H1 (cell line): ENCODE results near the gene ZNF687. TPM values are rescaled to one million over a fixed set of nuclear protein-coding genes. Genes with fewer than 3 reads are reported as not detected.

Experiments used
- CTCF ChIA-PET: fragments of 300-600 bp; sonication (Branson Sonifier 250); formaldehyde crosslinking; loops from one replicate; lab custom pipeline; 2021; ENCODE audit not compliant: partially characterized antibody; lab: Charles Lee
- POLR2A ChIA-PET: fragments of 300-600 bp; sonication (Branson Sonifier 250); formaldehyde crosslinking; loops from one replicate; lab custom pipeline; 2021; ENCODE audit warnings: inconsistent platforms; ENCODE audit not compliant: partially characterized antibody; lab: Charles Lee
- DNase-seq, 2 experiments: peaks; one replicate each; pipeline versions ENCODE4 v3.0.0 to v3.0.0-alpha.2; 2010 to 2022; ENCODE audit warnings: low spot score in 2 of 2, low read depth in 1 of 2, mixed read lengths in 1 of 2
- FAIRE-seq: peaks from 2 replicates; lab custom pipeline; 2011; peaks lifted over from hg19 to GRCh38; lab: Jason Lieb, UNC
- H2AFZ ChIP-seq: 2 replicates; pipeline ENCODE4 v1.8.1; 2012; ENCODE audit warnings: low read length, inconsistent platforms
- H2AK5ac ChIP-seq: 2 replicates; pipeline ENCODE4 v1.6.1; 2013; ENCODE audit warnings: low read depth, low read length
- H2BK120ac ChIP-seq: replicated peaks from 2 replicates; pipeline ENCODE3; 2013; ENCODE audit warnings: low read depth, low read length, inconsistent platforms
- H2BK12ac ChIP-seq: 2 replicates; pipeline ENCODE4 v1.6.1; 2013; ENCODE audit warnings: low read depth, low read length
- H2BK15ac ChIP-seq: 2 replicates; pipeline ENCODE4 v1.6.1; 2013; ENCODE audit warnings: low read length
- H2BK20ac ChIP-seq: 2 replicates; pipeline ENCODE4 v1.6.1; 2013; ENCODE audit warnings: low read length
- H2BK5ac ChIP-seq: 2 replicates; pipeline ENCODE4 v1.6.1; 2013; ENCODE audit warnings: low read depth, low read length
- H3K14ac ChIP-seq: 2 replicates; pipeline ENCODE4 v1.6.1; 2013; ENCODE audit warnings: inconsistent platforms; ENCODE audit not compliant: insufficient read length
- H3K18ac ChIP-seq: 2 replicates; pipeline ENCODE4 v1.6.1; 2013; ENCODE audit warnings: low read length; ENCODE audit errors: extremely low read depth
- H3K23ac ChIP-seq: 2 replicates; pipeline ENCODE4 v1.6.1; 2013; ENCODE audit warnings: inconsistent platforms; ENCODE audit not compliant: insufficient read length
- H3K23me2 ChIP-seq: 2 replicates; pipeline ENCODE4 v1.6.1; 2013; ENCODE audit warnings: low read depth, low read length
- H3K27ac ChIP-seq: 2 replicates; pipeline ENCODE4 v1.6.1; 2011; ENCODE audit warnings: low read depth, low read length, inconsistent platforms
- H3K27me3 ChIP-seq, 4 experiments: replicated peaks in 1 of 4; 1 replicate in 1 of 4; 2 replicates in 3 of 4; pipeline versions ENCODE4 v1.6.1 to v1.8.1; 2011 to 2013; ENCODE audit warnings: low read length in 3 of 4, mild to moderate bottlenecking in 3 of 4, inconsistent platforms in 2 of 4, mixed read lengths in 2 of 4, moderate library complexity in 1 of 4; ENCODE audit not compliant: control insufficient read depth in 3 of 4, insufficient read depth in 3 of 4; ENCODE audit errors: extremely low read depth in 1 of 4
- H3K36me3 ChIP-seq, 4 experiments: 2 replicates each; pipeline versions ENCODE4 v1.6.1 to v1.8.1; 2011 to 2013; ENCODE audit warnings: mild to moderate bottlenecking in 4 of 4, low read length in 3 of 4, moderate library complexity in 2 of 4, control low read depth in 1 of 4, inconsistent platforms in 1 of 4; ENCODE audit not compliant: insufficient read depth in 4 of 4, control insufficient read depth in 2 of 4
- H3K4ac ChIP-seq: replicated peaks from 2 replicates; pipeline ENCODE3; 2013; ENCODE audit warnings: low read length, low read depth, mixed read lengths, inconsistent platforms; ENCODE audit not compliant: insufficient read length
- H3K4me1 ChIP-seq, 4 experiments: replicated peaks in 1 of 4; 1 replicate in 1 of 4; 2 replicates in 3 of 4; pipeline versions ENCODE4 v1.6.1 to v1.8.1; 2011 to 2013; ENCODE audit warnings: low read length in 3 of 4, inconsistent platforms in 2 of 4, mixed read lengths in 1 of 4; ENCODE audit not compliant: insufficient read depth in 4 of 4, control insufficient read depth in 3 of 4
- H3K4me2 ChIP-seq, 2 experiments: 2 replicates each; pipeline versions ENCODE4 v1.6.1 to v1.8.1; 2011 to 2013; ENCODE audit warnings: low read depth in 2 of 2, low read length in 2 of 2, control low read depth in 1 of 2, inconsistent platforms in 1 of 2, mild to moderate bottlenecking in 1 of 2; ENCODE audit not compliant: insufficient read depth in 1 of 2
- H3K4me3 ChIP-seq, 4 experiments: fragments of 200-600, 300-600 bp in 1 of 4; sonication (generic), shearing (Covaris generic), sonication (Bioruptor Twin) in 1 of 4; 2 replicates each; pipeline versions ENCODE4 v1.5.1 to v1.8.1; 2011 to 2016; ENCODE audit warnings: low read length in 4 of 4, low read depth in 3 of 4, control low read depth in 2 of 4, inconsistent platforms in 2 of 4, mild to moderate bottlenecking in 2 of 4, mixed read lengths in 1 of 4, moderate library complexity in 1 of 4; ENCODE audit not compliant: insufficient read depth in 2 of 4; ENCODE audit errors: extremely low read depth in 1 of 4
- H3K56ac ChIP-seq: replicated peaks from 2 replicates; pipeline ENCODE3; 2013; ENCODE audit warnings: low read depth, mild to moderate bottlenecking, mixed read lengths, low read length, inconsistent platforms; ENCODE audit not compliant: insufficient read length
- H3K79me1 ChIP-seq: 2 replicates; pipeline ENCODE4 v1.6.1; 2013; ENCODE audit warnings: low read depth, low read length, control low read depth
- H3K79me2 ChIP-seq, 2 experiments: 2 replicates each; pipeline versions ENCODE4 v1.6.1 to v1.8.1; 2012 to 2013; ENCODE audit warnings: low read length in 2 of 2, mild to moderate bottlenecking in 2 of 2, inconsistent platforms in 1 of 2; ENCODE audit not compliant: insufficient read depth in 2 of 2, control insufficient read depth in 1 of 2
- H3K9ac ChIP-seq, 4 experiments: replicated peaks in 1 of 4; 1 replicate in 1 of 4; 2 replicates in 3 of 4; pipeline versions ENCODE4 v1.6.1 to v1.8.1; 2011 to 2013; ENCODE audit warnings: low read depth in 3 of 4, low read length in 3 of 4, control low read depth in 2 of 4, mild to moderate bottlenecking in 2 of 4, moderate library complexity in 2 of 4, inconsistent platforms in 1 of 4; ENCODE audit errors: extremely low read depth in 1 of 4
- H3K9me3 ChIP-seq, 2 experiments: 2 replicates each; pipeline versions ENCODE4 v1.6.1 to v1.8.1; 2012 to 2013; ENCODE audit warnings: mild to moderate bottlenecking in 2 of 2, moderate library complexity in 2 of 2, control low read depth in 1 of 2, inconsistent platforms in 1 of 2, low read depth in 1 of 2, low read length in 1 of 2, mixed read lengths in 1 of 2; ENCODE audit not compliant: insufficient read depth in 2 of 2
- H4K20me1 ChIP-seq, 2 experiments: replicated peaks in 1 of 2; 2 replicates each; pipeline versions ENCODE3 to v1.8.1; 2011 to 2013; ENCODE audit warnings: inconsistent platforms in 2 of 2, low read length in 2 of 2, mild to moderate bottlenecking in 1 of 2; ENCODE audit not compliant: insufficient read depth in 2 of 2, control insufficient read depth in 1 of 2
- H4K5ac ChIP-seq: 2 replicates; pipeline ENCODE4 v1.6.1; 2013; ENCODE audit warnings: low read length, low read depth, mixed read lengths, inconsistent platforms; ENCODE audit not compliant: insufficient read length
- H4K8ac ChIP-seq: 2 replicates; pipeline ENCODE4 v1.8.0; 2013; ENCODE audit warnings: mild to moderate bottlenecking, moderate library complexity, low read length, inconsistent platforms; ENCODE audit not compliant: insufficient read depth; ENCODE audit errors: extremely low read depth
- H4K91ac ChIP-seq: replicated peaks from 2 replicates; pipeline ENCODE3; 2013; ENCODE audit warnings: low read length, mixed read lengths, inconsistent platforms; ENCODE audit not compliant: insufficient read length
- CTCF ChIP-seq, 3 experiments: IDR thresholded peaks; 1 replicate in 2 of 3; 2 replicates in 1 of 3; pipeline versions ENCODE4 v1.5.1 to v1.6.1; 2011; ENCODE audit warnings: low read length in 3 of 3, mild to moderate bottlenecking in 3 of 3, inconsistent platforms in 2 of 3, low read depth in 1 of 3, moderate library complexity in 1 of 3; ENCODE audit not compliant: insufficient read depth in 1 of 3; ENCODE audit errors: control extremely low read depth in 1 of 3
- MAFK ChIP-seq: IDR thresholded peaks from 2 replicates; pipeline ENCODE4 v1.6.1; 2012; ENCODE audit warnings: low read depth, mild to moderate bottlenecking, improper control_type of control experiment, low read length
- WGBS, 2 experiments: shearing (Covaris generic) in 1 of 2; methylation state at CpG; one replicate each; pipeline versions ENCODE4 v1.1.6 to v1.1.7; 2013 to 2015; ENCODE audit warnings: low lambda C conversion rate in 2 of 2, mixed read lengths in 2 of 2, inconsistent platforms in 1 of 2, low coverage in 1 of 2, missing lambda C conversion rate in 1 of 2; ENCODE audit not compliant: insufficient replicate concordance in 2 of 2, insufficient coverage in 1 of 2, insufficient read length in 1 of 2; ENCODE audit errors: extremely low coverage in 1 of 2, missing lambda C conversion rate in 1 of 2; 5-methylcytosine and 5-hydroxymethylcytosine counted together
- polyA plus RNA-seq, 7 experiments: library from polyadenylated mRNA; depleted of rRNA in 3 of 7; stranded (reverse) in 5 of 7; unstranded in 2 of 7; fragments of >200 nt in 5 of 7; fragments of 200-250 nt in 2 of 7; gene quantifications; 1 replicate in 5 of 7; 2 replicates in 1 of 7; 4 replicates in 1 of 7; pipeline versions ENCODE4 v1.2.1 to v1.2.3, GENCODE V29; 2011 to 2013; ENCODE audit warnings: missing spikeins in 2 of 7, mixed read lengths in 2 of 7
- total RNA-seq: library from RNA; stranded (reverse); fragmentation: NEBNext Ultra II Directional; extraction: Animal tissue kit (Norgen Biotek cat#: 25700); gene quantifications from 2 replicates; pipeline ENCODE4 v1.2.1, GENCODE V29; 2021

ZNF687 gene
- total and polyA plus RNA-seq, 2 of the 8 experiments (the other 6 are each of a cell fraction or from before 2014, with no cell fraction given): 45.9 to 69.9 TPM

- H3K4me2 ChIP-seq: no peak overlapping the region
- no peak overlapping the region for H4K91ac ChIP-seq
- H4K5ac ChIP-seq: no peak overlapping the region
- H2BK20ac ChIP-seq: no peak overlapping the region
- no peak overlapping the region for H3K23ac ChIP-seq
- H4K20me1 ChIP-seq: no peaks in the 10 kb centered on the region
- H3K4ac ChIP-seq: no peak overlapping the region
- no peak overlapping the region for H2AFZ ChIP-seq
- peaks cover 10 to 47% (median 34%) of the 10 kb centered on the region in 4 experiments; a peak in 7 of 8 replicates for H3K36me3 ChIP-seq
- H3K14ac ChIP-seq: no peak overlapping the region
- H3K27ac ChIP-seq: no peak overlapping the region
- 0 out of 7 replicates have a peak, but pooled peaks cover 0 to 3% (median 0%) of the 10 kb centered on the region in 4 experiments for H3K4me1 ChIP-seq
- no peak overlapping the region for H2BK120ac ChIP-seq
- no peaks in the 10 kb centered on the region for H3K23me2 ChIP-seq
- DNase-seq: no peak
- FAIRE-seq: no peak
- H3K56ac ChIP-seq: no peak overlapping the region
- H3K79me1 ChIP-seq: no peaks in the 10 kb centered on the region
- H2AK5ac ChIP-seq: no peak overlapping the region
- TF ChIP-seq MAFK (no peak), CTCF (IDR thresholded peaks at IDR 0.05; ENCODE audit: control extremely low read depth in 1 of 3, insufficient read depth in 1 of 3, low read depth in 1 of 3, low read length in 3 of 3) (peak in 1 of 3 experiments; percentile 20; a peak in 1 of 4 replicates)
- H3K18ac ChIP-seq: no peak overlapping the region
- no peaks in the 10 kb centered on the region for H3K27me3 ChIP-seq
- H2BK15ac ChIP-seq: no peak overlapping the region
- WGBS, 2 experiments: 78% methylated on average over 6 of the region's 7 CpGs; no CpG with 5 or more reads in 1 of the 2 experiments
- CTCF ChIA-PET: interaction anchor here (0.5 to 11.6 kb wide), 16 partner anchors 7 to 179 kb away, joined by 3 to 129 read pairs (median 3); no protein-coding TSS in a partner anchor
- no peak overlapping the region for H4K8ac ChIP-seq
- no peak overlapping the region; a peak in 1 of 7 replicates for H3K9ac ChIP-seq
- POLR2A ChIA-PET: interaction anchor here (0.8 to 3.9 kb wide), 14 partner anchors 9 to 89 kb away, joined by 3 to 18 read pairs (median 6); partner anchors contain the start of genes PI4KB, PSMB4 and ZNF687
- no peaks in the 10 kb centered on the region for H3K79me2 ChIP-seq
- H2BK12ac ChIP-seq: no peak overlapping the region
- no peak overlapping the region for H2BK5ac ChIP-seq
- H3K4me3 ChIP-seq: no peak overlapping the region
- no peaks in the 10 kb centered on the region for H3K9me3 ChIP-seq
Measured at GRCh38 chr1:151309811-151310323, 27.8 kb downstream of the ZNF687 start.
